Naive B cell (primary cell): Measurements from ENCODE around the gene LOXL4. TPM values are rescaled to one million over a fixed set of nuclear protein-coding genes. Genes with fewer than 3 reads are reported as not detected.

Experiments
- ATAC-seq, 2 donors: fragments of 150-1000 bp; cut with Tn5 transposase; 2 replicates each; pipeline ENCODE4 v1.10.0; 2021; ENCODE audit warnings: low read depth in 2 of 2, mild to moderate bottlenecking in 2 of 2, moderate library complexity in 2 of 2
- DNase-seq: peaks from one replicate; pipeline ENCODE4 v3.0.0; 2022
- H3K27ac Mint-ChIP-seq, 6 donors: one replicate each; pipeline ENCODE4 v1.8.0; 2020 to 2022; ENCODE audit warnings: mild to moderate bottlenecking in 6 of 6, mixed read lengths in 6 of 6, moderate library complexity in 5 of 6, inconsistent platforms in 2 of 6
- H3K27me3 Mint-ChIP-seq, 3 donors: one replicate each; pipeline ENCODE4 v1.8.0; 2021 to 2022; ENCODE audit warnings: mixed read lengths in 3 of 3, mild to moderate bottlenecking in 1 of 3
- H3K36me3 Mint-ChIP-seq, 2 donors: one replicate each; pipeline ENCODE4 v1.8.0; 2020 to 2022; ENCODE audit warnings: mixed read lengths in 2 of 2, inconsistent platforms in 1 of 2, mild to moderate bottlenecking in 1 of 2
- H3K4me1 Mint-ChIP-seq, 3 donors: one replicate each; pipeline ENCODE4 v1.8.0; 2020 to 2022; ENCODE audit warnings: mixed read lengths in 3 of 3, inconsistent platforms in 1 of 3, mild to moderate bottlenecking in 1 of 3, moderate library complexity in 1 of 3
- H3K4me3 Mint-ChIP-seq, 8 donors: one replicate each; pipeline ENCODE4 v1.8.0; 2020 to 2022; ENCODE audit warnings: mild to moderate bottlenecking in 8 of 8, mixed read lengths in 8 of 8, moderate library complexity in 8 of 8, inconsistent platforms in 2 of 8
- H3K9me3 Mint-ChIP-seq, 7 donors: one replicate each; pipeline ENCODE4 v1.8.0; 2020 to 2022; ENCODE audit warnings: mixed read lengths in 7 of 7, mild to moderate bottlenecking in 5 of 7, inconsistent platforms in 2 of 7, moderate library complexity in 1 of 7
- polyA plus RNA-seq, 6 donors: library from polyadenylated mRNA; unstranded; fragments of 300-500 nt; fragmentation: Illumina TruSeq; gene quantifications; one replicate each; pipeline ENCODE4 v1.2.3, GENCODE V29; 2021; ENCODE audit warnings: low read depth in 6 of 6

Gene LOXL4
- polyA plus RNA-seq, 6 donors from 2014 or later, result 0.24 to 2.1 (median 0.43) TPM; not detected in 1

DNA sequence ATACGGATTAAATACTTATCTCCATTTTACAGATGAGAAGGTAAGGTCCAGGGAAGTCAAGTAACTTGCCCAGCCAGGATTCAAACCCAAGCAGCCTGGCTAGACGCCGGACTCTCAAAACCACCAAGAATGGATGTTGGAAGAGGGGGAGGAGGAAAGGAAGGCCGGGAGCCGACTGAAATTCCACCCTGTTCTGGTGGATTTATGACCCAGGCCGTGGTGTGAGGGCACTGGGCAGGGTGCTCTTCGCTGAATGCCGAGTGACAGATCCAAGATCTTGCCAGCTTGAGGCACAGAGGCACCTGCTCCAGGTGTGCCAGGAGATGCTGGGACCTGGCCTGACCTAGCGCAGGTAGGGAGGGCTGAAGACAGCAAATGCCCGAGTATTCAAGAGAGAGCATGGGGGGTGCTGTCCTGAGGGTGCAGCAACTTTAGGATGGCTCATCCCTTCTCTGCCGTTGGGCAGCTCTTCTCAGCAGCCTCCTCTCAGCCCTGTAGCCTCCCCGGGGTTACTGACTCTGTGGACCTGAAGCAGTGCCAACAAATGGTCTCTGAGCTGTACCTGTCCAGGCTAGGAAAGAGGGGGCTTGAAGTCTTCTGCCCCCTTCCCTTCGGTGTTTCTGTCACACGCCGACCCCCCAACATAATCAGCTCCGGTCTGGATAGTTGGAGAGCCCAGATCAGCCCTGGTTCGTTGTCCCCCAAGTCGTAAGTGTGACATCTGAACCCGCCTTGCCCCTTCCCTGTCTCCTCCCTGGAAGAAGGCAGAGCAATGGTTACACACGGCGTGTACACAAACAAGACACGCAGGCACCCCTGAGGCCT lies 713 bp downstream of the LOXL4 start:
- DNase-seq (no peak), ATAC-seq (no peak)
- no peaks in the 10 kb centered on the region for H3K36me3 Mint-ChIP-seq
- H3K9me3 Mint-ChIP-seq, result no peaks in the 10 kb centered on the region
- H3K27me3 Mint-ChIP-seq, result peaks cover 0 to 3% (median 1%) of the 10 kb centered on the region in 3 donors
- peaks cover 5 to 19% (median 19%) of the 10 kb centered on the region in 3 donors for H3K4me1 Mint-ChIP-seq
- H3K27ac Mint-ChIP-seq, result peak overlapping the region in 4 of 6 donors; percentile 11 to 60 (median 36)
- peak overlapping the region; percentile 68 to 90 (median 82) for H3K4me3 Mint-ChIP-seq

DNA sequence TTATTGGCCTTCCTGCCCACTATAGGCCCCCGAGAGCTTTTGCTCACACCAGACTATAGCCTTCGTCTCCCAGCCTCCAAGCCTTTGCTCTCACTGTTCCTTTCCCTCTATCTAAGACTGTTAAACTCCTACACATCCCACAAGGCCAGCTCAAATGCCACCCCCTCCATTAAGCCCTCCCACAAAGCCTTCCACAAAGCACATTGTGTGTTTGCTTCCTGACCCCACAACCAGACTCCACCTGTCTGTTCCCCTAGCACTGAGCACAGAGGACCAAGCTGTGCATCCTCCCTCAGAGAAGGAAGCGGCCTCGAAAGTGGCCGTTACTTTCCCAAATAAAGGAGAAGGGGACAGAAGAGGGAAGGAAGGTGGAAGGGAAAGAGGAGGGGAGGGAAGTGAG lies 1.3 kb downstream of the LOXL4 start:
- Mint-ChIP-seq H3K9me3 (no peaks in the 10 kb centered on the region), H3K27ac (peak overlapping the region in 2 of 6 donors; percentile 9 to 60), H3K4me3 (peak overlapping the region in 7 of 8 donors; percentile 22 to 90 (median 79)), H3K27me3 (no peaks in the 10 kb centered on the region), H3K36me3 (no peaks in the 10 kb centered on the region), H3K4me1 (peaks cover 5 to 19% (median 19%) of the 10 kb centered on the region in 3 donors)
- no peak for ATAC-seq
- no peak for DNase-seq

DNA sequence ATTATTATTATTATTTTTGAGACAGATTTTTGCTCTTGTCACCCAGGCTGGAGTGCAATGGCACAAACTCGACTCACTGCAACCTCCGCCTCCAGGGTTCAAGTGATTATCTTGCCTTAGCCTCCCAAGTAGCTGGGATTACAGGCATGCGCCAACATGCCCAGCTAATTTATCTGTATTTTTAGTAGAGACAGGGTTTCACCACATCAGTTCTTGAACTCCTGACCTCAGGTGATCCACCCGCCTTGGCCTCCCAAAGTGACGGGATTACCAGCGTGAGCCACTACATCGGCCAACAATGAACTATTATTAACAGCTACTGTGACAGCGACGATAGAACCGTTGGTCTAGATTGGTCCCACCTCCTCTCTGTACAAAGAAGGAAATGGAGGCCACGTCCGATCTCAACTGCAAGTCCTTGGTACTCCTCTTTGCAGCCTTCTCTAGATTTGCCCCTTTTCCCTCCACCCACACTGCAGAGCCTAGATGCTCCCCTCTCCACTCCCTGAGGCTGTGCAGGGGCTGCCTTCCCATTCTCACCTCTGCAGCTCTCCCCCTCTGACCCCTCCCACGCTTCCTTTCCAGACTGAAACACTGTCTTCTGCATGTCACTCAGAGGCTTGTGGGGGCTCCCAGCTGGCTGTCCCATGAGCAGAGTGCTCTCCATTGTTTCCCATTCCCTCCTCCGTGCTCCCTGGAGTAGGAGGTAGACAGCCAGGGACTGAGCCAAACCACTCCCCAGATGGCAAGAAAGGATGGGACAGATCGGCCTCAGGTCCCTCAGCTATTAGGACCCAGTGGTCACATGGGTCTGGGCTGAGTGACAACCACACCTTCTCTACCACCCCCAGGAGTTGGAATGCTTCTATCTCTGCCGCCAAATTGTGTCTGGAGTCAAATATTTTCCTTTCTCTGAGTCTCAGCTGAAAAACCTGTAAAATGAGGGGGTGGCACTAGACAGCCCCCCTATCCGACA lies 2.3 kb downstream of the LOXL4 start:
- ATAC-seq (no peak), DNase-seq (no peak)
- no peaks in the 10 kb centered on the region for H3K36me3 Mint-ChIP-seq
- H3K27me3 Mint-ChIP-seq, result no peaks in the 10 kb centered on the region
- no peaks in the 10 kb centered on the region for H3K9me3 Mint-ChIP-seq
- peak overlapping the region in 1 of 8 donors; percentile 72 for H3K4me3 Mint-ChIP-seq
- H3K27ac Mint-ChIP-seq, result peak overlapping the region in 1 of 6 donors; percentile 75
- peaks cover 5 to 19% (median 19%) of the 10 kb centered on the region in 3 donors for H3K4me1 Mint-ChIP-seq

DNA sequence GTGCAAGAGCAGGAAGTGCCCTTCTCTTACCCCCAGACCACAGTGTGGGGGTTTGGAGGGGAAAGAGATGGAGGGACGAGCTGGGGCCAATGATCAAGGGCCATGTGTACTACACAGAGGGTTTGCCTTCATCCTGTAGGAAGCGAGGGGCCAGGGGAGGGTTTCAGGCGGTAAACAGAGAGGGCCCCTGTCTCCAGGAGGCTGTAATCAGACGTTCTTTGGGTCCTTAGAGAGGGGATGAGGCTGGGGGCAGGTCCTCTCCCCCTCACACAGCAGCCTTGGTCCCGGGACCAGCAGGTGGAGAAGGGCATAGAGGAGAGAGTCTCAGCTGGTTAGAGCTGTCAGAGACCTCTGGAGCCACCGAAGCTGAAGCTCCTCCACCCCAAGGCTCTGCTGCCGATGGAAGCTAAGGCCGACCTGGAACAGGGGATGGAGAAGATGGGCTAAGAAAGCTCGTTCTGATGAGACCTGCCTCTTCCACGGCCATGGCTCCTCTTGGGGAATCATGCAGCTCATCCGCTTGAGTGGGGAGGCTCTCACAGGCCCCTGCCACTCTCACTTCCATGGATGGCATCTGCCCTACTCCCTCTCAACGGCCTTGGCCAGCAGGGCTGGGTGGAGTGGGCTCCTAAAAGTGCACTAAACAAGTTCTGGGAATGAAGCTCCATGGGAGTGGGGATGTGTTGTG lies 3.5 kb downstream of the LOXL4 start:
- Mint-ChIP-seq H3K4me1 (peaks cover 5 to 19% (median 19%) of the 10 kb centered on the region in 3 donors), H3K9me3 (no peaks in the 10 kb centered on the region), H3K4me3 (peak overlapping the region in 1 of 8 donors; percentile 1), H3K36me3 (no peaks in the 10 kb centered on the region), H3K27ac (peak overlapping the region in 3 of 6 donors; percentile 12 to 78 (median 36)), H3K27me3 (no peaks in the 10 kb centered on the region)
- DNase-seq (no peak), ATAC-seq (no peak)

DNA sequence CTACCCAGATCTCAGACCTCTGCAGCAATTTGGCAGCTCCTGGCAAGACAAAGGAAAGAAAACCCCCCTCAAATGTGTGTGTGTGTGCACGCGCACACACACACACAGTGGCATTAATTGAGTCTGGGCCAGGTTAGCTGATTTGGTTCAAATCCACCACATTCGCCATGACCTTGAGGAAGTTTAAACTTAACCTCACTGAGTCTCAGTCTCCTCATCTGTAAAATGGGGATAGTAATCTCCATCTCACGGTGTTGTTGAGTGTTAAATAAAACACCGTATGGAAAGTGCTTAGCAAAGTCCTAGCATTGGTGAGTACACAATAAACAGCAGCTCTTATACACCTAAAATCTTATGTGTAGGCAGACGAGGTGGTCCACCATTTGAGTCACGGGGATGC lies 4.9 kb downstream of the LOXL4 start:
- peak overlapping the region in 1 of 6 donors; percentile 72 for H3K27ac Mint-ChIP-seq

DNA sequence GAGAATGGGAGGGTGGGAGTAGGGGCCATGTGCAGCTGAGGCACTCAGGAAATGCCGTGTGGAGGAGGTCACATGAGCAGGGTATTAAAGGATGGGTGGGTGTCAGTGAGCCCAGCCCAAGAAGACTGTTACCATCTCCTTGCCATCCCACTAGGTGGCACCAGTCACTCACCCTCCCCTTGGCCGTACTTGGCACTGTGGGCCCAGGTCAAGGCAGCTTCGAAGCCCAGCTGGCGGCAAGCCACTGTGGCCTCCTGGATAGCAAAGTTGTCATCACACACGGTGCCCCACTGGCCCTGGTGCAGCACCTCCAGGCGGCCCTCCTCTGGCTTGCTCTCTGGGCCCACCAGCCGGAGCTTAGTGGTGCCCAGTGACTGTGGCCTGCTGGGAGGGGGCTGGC lies 5.4 kb downstream of the LOXL4 start:
- H3K4me1 Mint-ChIP-seq, result peaks cover 0 to 13% (median 10%) of the 10 kb centered on the region in 3 donors
- ATAC-seq (peak; percentile 47 to 65), DNase-seq (no peak)
- no peaks in the 10 kb centered on the region for H3K27me3 Mint-ChIP-seq
- H3K36me3 Mint-ChIP-seq, result peaks cover 0 to 2% of the 10 kb centered on the region in 2 donors
- H3K9me3 Mint-ChIP-seq, result no peaks in the 10 kb centered on the region
- peak overlapping the region in 1 of 6 donors; percentile 21 for H3K27ac Mint-ChIP-seq
- H3K4me3 Mint-ChIP-seq, result no peak overlapping the region

More for the DNA sequence above, 4.9 kb downstream of the LOXL4 start:
- Mint-ChIP-seq H3K27me3 (no peaks in the 10 kb centered on the region), H3K36me3 (no peaks in the 10 kb centered on the region), H3K4me3 (no peak overlapping the region), H3K4me1 (peaks cover 0 to 16% (median 10%) of the 10 kb centered on the region in 3 donors), H3K9me3 (no peaks in the 10 kb centered on the region)
- ATAC-seq (no peak), DNase-seq (no peak)

DNA sequence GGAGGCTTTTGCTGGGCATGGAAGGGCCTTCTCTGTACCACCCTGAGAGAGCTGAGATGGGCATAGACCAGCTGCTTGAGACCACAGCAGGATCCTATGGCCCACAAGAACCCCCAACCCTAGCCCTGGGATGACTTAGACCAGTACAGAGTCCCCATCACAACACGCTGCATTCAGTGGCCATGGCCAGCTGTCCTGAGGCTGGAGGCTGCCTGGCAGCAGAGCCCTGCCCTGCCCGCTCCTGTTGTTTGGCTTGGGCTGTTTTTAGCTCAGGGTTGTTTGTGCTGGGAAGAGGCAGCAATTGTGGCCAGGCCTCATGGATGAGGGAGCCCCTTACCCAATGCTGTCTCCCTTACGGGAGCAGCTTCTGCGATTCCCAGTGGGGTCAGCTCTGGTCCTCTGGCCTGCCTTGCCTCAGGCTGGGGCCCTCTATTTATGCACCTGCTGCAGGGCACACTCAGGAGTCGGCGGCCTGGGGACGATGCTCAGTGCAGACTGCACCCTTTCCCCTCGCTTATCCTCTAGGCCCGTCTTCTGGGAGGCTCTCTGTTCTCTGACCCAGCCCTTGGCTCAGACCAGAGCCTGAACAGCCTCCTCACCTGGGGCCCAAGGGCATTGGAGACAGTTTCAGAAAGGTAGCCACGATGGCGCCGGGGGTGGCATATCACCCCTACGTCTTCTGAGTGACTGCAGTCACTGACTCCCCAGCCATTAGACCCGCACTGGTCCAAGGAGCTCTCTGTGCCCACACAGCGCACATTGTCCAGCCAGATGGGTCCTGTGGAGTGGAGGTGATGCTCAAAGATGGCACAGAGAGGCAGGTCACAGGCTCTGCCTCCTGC lies 6.3 kb downstream of the LOXL4 start:
- ATAC-seq, result no peak
- Mint-ChIP-seq H3K9me3 (no peaks in the 10 kb centered on the region), H3K27ac (no peak overlapping the region), H3K4me1 (peaks cover 0 to 8% (median 7%) of the 10 kb centered on the region in 3 donors), H3K4me3 (no peak overlapping the region), H3K36me3 (peaks cover 0 to 8% of the 10 kb centered on the region in 2 donors), H3K27me3 (no peaks in the 10 kb centered on the region)
- no peak for DNase-seq

DNA sequence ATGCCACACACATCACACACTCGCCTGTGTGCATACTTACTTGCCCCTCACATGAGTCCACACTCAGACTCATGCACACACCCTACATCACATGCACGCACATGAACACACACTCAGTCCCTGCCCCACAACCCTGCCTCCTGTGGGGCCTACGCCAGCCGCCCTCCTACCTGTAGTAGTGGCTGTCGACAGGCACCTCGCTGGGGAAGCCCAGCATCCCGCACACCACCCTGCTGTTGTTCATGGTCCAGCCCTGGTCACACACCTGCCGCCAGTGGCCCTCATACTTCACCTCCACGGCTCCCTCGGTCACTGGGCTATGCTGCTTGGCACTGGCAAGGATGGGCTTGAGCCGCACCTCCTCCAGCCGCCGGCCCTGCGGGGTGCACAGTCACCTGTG lies 7.2 kb downstream of the LOXL4 start:
- H3K27me3 Mint-ChIP-seq, result no peaks in the 10 kb centered on the region
- ATAC-seq (no peak), DNase-seq (no peak)
- H3K4me1 Mint-ChIP-seq, result peaks cover 0 to 5% (median under 1%) of the 10 kb centered on the region in 3 donors
- H3K9me3 Mint-ChIP-seq, result no peaks in the 10 kb centered on the region
- H3K4me3 Mint-ChIP-seq, result peak overlapping the region in 1 of 8 donors; percentile 31
- peaks cover 0 to 14% of the 10 kb centered on the region in 2 donors for H3K36me3 Mint-ChIP-seq
- H3K27ac Mint-ChIP-seq, result no peak overlapping the region

DNA sequence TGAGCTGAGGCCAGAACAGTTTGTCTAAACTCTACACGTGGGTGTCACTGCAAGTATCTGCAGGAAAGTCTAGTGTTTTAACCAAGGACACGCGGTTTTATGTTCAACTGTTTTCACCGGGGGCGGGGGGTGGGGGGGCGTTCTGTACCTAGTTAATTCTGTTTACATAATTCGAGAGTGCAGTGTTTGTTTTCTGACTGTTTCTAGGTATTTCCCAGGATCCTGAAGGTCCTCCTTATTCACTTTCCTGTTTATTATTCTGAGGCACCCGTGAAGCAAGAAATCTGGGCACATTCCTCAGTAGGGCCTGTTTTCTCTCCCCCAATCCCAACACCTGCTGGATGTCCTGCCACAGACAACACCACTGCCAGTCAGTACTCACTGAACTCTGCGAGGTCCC lies 7.6 kb downstream of the LOXL4 start:
- Mint-ChIP-seq H3K27ac (no peak overlapping the region), H3K4me3 (peak overlapping the region in 1 of 8 donors; percentile 31), H3K9me3 (no peaks in the 10 kb centered on the region)

DNA sequence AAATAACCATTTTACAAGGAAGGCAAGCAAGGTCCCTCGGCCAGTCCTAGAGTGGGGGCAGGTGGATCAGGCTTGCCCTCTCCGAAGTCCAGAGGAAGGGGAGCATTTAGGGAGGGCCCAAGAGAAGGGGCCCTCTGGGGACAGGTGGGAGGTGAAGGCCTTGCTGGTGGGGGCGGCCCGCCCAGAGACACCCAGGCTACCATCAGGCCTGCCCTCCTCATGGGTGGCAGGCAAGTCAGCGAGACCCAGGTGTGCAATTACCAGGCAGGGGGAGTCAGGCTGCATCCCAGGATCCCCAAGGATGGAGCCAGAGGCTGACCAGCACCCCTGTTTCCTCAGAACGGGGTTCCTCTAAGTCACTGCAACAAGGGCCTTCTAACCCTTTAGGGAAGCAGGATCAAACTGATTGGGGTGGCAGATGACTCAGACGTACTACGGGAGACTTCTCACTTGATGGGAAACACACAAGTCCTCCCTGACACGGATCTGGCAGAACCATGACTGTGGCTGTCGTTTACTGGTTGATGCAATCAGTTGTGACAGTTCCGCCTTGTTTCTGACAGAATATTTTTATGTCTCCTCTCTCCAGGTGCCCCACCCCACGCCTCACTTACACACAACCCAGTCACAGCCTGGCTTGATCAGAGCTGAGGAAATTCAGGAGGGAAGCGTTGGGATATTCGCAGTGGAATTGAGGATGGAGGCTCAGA lies 8.2 kb downstream of the LOXL4 start:
- ATAC-seq, result no peak

More for the DNA sequence above, 7.6 kb downstream of the LOXL4 start:
- DNase-seq (no peak), ATAC-seq (no peak)
- Mint-ChIP-seq H3K27me3 (no peaks in the 10 kb centered on the region), H3K4me1 (peaks cover 0 to 3% (median 0%) of the 10 kb centered on the region in 3 donors), H3K36me3 (peaks cover 0 to 14% of the 10 kb centered on the region in 2 donors)

DNA sequence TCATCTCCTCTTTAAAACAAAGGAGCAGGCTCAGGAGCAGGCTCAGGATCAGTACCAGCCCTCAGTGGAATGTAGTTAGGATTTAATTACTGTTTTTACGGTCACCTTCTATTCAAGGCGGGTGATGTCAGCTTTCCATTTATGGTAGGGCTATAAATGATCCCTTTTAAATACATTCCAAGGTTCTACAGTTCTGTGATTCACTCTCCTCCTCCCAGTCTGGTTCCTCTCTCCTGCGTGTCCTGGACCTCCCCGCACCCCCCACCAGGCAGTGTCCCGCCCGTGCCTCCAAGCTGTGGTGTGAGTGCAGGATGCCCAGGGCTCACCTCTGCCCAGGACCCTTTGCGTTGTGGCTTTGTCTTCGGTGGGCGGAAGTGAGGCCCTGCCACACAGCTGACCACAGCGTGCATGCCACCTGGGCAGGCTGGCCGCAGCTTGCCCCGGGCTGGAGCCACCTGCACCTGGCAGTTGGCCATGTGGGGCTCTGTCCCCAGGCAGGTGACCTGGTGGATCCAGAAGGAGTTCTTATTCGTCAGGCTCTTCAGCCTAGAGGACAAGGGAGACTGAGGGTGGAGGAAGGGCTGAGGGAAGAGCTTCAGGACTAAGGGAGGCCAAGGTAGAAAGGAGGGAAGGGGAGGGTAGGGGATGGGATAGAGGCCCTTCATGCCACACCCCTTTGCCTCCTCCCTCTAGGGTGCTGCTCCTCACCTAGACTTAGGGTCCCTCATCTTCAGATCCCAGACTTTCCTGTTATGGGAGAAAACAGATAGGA lies 9.1 kb downstream of the LOXL4 start:
- no peak for DNase-seq

More for the DNA sequence above, 8.2 kb downstream of the LOXL4 start:
- no peak for DNase-seq
- no peaks in the 10 kb centered on the region for H3K4me1 Mint-ChIP-seq
- peaks cover 0 to 14% of the 10 kb centered on the region in 2 donors for H3K36me3 Mint-ChIP-seq
- H3K27ac Mint-ChIP-seq, result peak overlapping the region in 3 of 6 donors; percentile 47 to 94 (median 57)
- no peaks in the 10 kb centered on the region for H3K27me3 Mint-ChIP-seq
- no peaks in the 10 kb centered on the region for H3K9me3 Mint-ChIP-seq
- no peak overlapping the region for H3K4me3 Mint-ChIP-seq

More for the DNA sequence above, 9.1 kb downstream of the LOXL4 start:
- Mint-ChIP-seq H3K4me1 (no peaks in the 10 kb centered on the region), H3K9me3 (no peaks in the 10 kb centered on the region), H3K36me3 (peaks cover 0 to 14% of the 10 kb centered on the region in 2 donors), H3K27me3 (no peaks in the 10 kb centered on the region), H3K27ac (peak overlapping the region in 2 of 6 donors; percentile 57 to 94), H3K4me3 (no peak overlapping the region)
- no peak for ATAC-seq
